ENCODE results near the gene SKA1. TPM values are rescaled to one million over a fixed set of nuclear protein-coding genes. Genes with fewer than 3 reads are reported as not detected.

SKA1 gene
- total and polyA plus RNA-seq, 2 of the 13 experiments (the other 11 are each of a cell fraction or from before 2014, with no cell fraction given), result 5.3 to 21.3 TPM

GRCh38 chr18:50395093-50395492 is 20.2 kb downstream of the SKA1 start:
- Histone ChIP-seq H3K9me3 (ENCODE audit: low read length) (no peaks in the 10 kb centered on the region), H4K20me1 (ENCODE audit: insufficient read depth, low read length) (no peaks in the 10 kb centered on the region), H3K27ac (ENCODE audit: extremely low read length, insufficient read depth, low read length) (no peak overlapping the region), H3K36me3 (replicated peaks in 1 of 2; ENCODE audit: control insufficient read depth in 1 of 2, insufficient read depth in 2 of 2, low read length in 2 of 2) (peaks cover 0 to 1% of the 10 kb centered on the region in 2 experiments; a peak in 1 of 5 replicates), H3K9ac (ENCODE audit: insufficient read depth, low read depth, low read length) (no peak overlapping the region), H3K4me3 (replicated peaks in 1 of 3; ENCODE audit: insufficient read depth in 1 of 3, low read depth in 2 of 3, low read length in 3 of 3) (no peak overlapping the region), H3K79me2 (ENCODE audit: insufficient read depth, low read length) (no peaks in the 10 kb centered on the region), H2AFZ (ENCODE audit: low read length) (no peak overlapping the region), H3K4me1 (ENCODE audit: insufficient read depth, low read length) (peaks cover 25% of the 10 kb centered on the region), H3K4me2 (ENCODE audit: low read depth, low read length) (no peak overlapping the region), H3K27me3 (ENCODE audit: control insufficient read depth in 1 of 2, insufficient read depth in 2 of 2, low read length in 2 of 2) (no peaks in the 10 kb centered on the region)
- intact Hi-C loops (cut with micrococcal nuclease; ENCODE audit: unreplicated experiment) (no loop called here), in situ Hi-C loops (cut with HindIII; ENCODE audit: extremely low pct_ligation_motif_present, low pct_unique_long_range_greater_than_20kb) (no loop called here)
- DNase-seq (ENCODE audit: low spot score) (no peak), ATAC-seq (no peak), FAIRE-seq (no peak)
- BruUV-seq (replicated peaks), result no TSS peak
- CTCF ChIA-PET (ENCODE audit: low intra/inter-chr PET ratio, low total read pairs), result no interaction called here
- POLR2A ChIA-PET, result no interaction called here
- 98% methylated on average over 2 of the region's 2 CpGs for WGBS (ENCODE audit: low lambda C conversion rate)
- no peak for TF ChIP-seq FOXK2 (IDR thresholded peaks at IDR 0.05)
- no peak for TF ChIP-seq YY1 (IDR thresholded peaks at IDR 0.05; ENCODE audit: insufficient read depth, insufficient replicate concordance, low read depth, low read length)
- no peak for TF ChIP-seq ZNF12 (CRISPR knock-in tag; IDR thresholded peaks at IDR 0.05)
- TF ChIP-seq ATAD3A (CRISPR knock-in tag; IDR thresholded peaks at IDR 0.05), result no peak
- no peak for TF ChIP-seq NFYC (CRISPR knock-in tag; IDR thresholded peaks at IDR 0.05)
- TF ChIP-seq, protein P1, sequence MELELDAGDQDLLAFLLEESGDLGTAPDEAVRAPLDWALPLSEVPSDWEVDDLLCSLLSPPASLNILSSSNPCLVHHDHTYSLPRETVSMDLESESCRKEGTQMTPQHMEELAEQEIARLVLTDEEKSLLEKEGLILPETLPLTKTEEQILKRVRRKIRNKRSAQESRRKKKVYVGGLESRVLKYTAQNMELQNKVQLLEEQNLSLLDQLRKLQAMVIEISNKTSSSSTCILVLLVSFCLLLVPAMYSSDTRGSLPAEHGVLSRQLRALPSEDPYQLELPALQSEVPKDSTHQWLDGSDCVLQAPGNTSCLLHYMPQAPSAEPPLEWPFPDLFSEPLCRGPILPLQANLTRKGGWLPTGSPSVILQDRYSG (CRISPR knock-in tag; IDR thresholded peaks at IDR 0.05), result no peak
- TF ChIP-seq ZKSCAN5 (CRISPR knock-in tag; IDR thresholded peaks at IDR 0.05), result no peak

DNA sequence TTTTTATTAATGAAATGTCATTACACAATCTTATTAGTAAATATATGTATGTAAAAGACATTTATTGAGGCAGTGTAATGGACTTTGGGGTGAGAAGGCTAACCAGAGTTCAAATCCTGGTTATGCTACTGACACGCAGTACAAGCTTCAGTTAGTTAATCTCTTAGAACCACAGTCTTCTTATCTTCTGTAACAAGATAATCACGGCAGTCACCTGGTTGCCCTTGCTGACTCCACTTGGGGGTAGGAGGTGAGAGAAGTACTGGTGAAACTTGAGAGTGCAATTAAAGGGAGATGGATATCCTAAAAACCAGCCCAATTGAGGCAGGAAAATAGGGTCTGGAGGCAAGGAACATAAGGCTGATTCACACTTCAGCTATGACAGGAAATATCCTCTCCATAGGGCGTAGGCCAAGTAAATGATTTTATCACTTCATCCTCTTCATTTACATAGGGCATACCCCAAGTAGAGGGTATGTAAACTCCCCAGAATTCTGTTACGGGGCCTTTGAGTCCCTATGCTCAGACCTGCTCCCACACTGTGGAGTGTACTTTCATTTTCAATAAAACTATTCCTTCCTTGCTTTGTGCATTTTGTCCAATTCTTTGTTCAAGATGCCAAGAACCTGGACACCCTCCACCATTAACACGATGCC is 21.3 kb downstream of the SKA1 start:
- intact Hi-C loops (cut with micrococcal nuclease; ENCODE audit: unreplicated experiment), result no loop called here
- TF ChIP-seq NFKBIZ (CRISPR knock-in tag; IDR thresholded peaks at IDR 0.05), result no peak
- WGBS (ENCODE audit: low lambda C conversion rate), result 84% methylated on average over 5 of the region's 5 CpGs
- Histone ChIP-seq H3K9me3 (ENCODE audit: low read length) (no peaks in the 10 kb centered on the region), H2AFZ (ENCODE audit: low read length) (no peak overlapping the region), H3K4me3 (replicated peaks in 1 of 3; ENCODE audit: insufficient read depth in 1 of 3, low read depth in 2 of 3, low read length in 3 of 3) (no peak overlapping the region), H4K20me1 (ENCODE audit: insufficient read depth, low read length) (no peaks in the 10 kb centered on the region), H3K27ac (ENCODE audit: extremely low read length, insufficient read depth, low read length) (no peak overlapping the region), H3K79me2 (ENCODE audit: insufficient read depth, low read length) (no peaks in the 10 kb centered on the region), H3K36me3 (replicated peaks in 1 of 2; ENCODE audit: control insufficient read depth in 1 of 2, insufficient read depth in 2 of 2, low read length in 2 of 2) (no peaks in the 10 kb centered on the region; a peak in 1 of 5 replicates), H3K27me3 (ENCODE audit: control insufficient read depth in 1 of 2, insufficient read depth in 2 of 2, low read length in 2 of 2) (no peaks in the 10 kb centered on the region), H3K4me1 (ENCODE audit: insufficient read depth, low read length) (peaks cover 33% of the 10 kb centered on the region), H3K4me2 (ENCODE audit: low read depth, low read length) (no peak overlapping the region), H3K9ac (ENCODE audit: insufficient read depth, low read depth, low read length) (no peak overlapping the region)
- ChIA-PET CTCF (ENCODE audit: low intra/inter-chr PET ratio, low total read pairs) (no interaction called here), POLR2A (no interaction called here)
- ATAC-seq (no peak), DNase-seq (ENCODE audit: low spot score) (no peak), FAIRE-seq (no peak)
- BruUV-seq (replicated peaks), result no TSS peak
- in situ Hi-C loops (cut with HindIII; ENCODE audit: extremely low pct_ligation_motif_present, low pct_unique_long_range_greater_than_20kb), result no loop called here
